ENCODE results near the gene MT1X. TPM values are rescaled to one million over a fixed set of nuclear protein-coding genes. Genes with fewer than 3 reads are reported as not detected.

Gene MT1X
- total RNA-seq, 2 donors from 2014 or later, result 1.5 to 8.8 TPM

DNA sequence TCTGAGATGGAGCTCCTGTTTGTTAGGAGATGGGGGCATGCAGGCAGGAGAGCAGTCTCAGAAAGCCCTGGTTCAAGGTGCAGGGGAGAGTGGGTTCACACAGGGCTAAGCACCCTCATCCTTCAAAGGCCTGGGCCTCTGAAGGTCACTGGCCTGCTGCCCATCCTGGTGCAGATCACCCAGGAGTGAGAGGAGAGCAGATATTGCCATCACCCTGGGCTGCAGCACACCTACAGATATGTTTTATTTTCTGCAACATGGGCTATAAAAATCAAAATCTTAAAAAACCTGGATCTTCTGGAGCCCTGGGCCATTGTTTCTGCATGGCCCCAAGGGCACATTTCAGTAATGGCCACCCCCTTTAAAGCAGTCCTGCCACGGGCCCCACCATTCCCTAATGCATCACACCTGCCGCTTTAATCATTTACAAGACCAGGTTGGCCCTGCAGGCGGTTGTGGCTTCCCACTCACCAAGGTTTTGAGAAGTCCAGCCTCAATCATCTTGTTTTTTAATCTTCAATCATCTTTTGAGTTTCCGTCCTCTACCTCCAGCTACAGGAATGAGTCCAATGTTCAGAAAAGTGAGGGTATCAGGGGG is 27.3 kb downstream of the MT1X start:
- no peak overlapping the region for H3K27ac Mint-ChIP-seq
- H3K4me3 ChIP-seq (ENCODE audit: low read length), result no peak overlapping the region
- no peak overlapping the region for H3K4me3 Mint-ChIP-seq
- no peak overlapping the region for H3K9ac ChIP-seq (ENCODE audit: extremely low read depth, low read length, poor library complexity, severe bottlenecking)
- no peaks in the 10 kb centered on the region for H3K36me3 ChIP-seq (ENCODE audit: control insufficient read depth, insufficient read depth, low read length)
- H3K27me3 Mint-ChIP-seq (ENCODE audit: insufficient read depth), result peaks cover 6% of the 10 kb centered on the region
- H3K27me3 ChIP-seq (ENCODE audit: control insufficient read depth, insufficient read depth, low read length, poor library complexity, severe bottlenecking), result no peaks in the 10 kb centered on the region
- no peaks in the 10 kb centered on the region for H3K36me3 Mint-ChIP-seq (ENCODE audit: low read depth)
- TF ChIP-seq, protein P1, sequence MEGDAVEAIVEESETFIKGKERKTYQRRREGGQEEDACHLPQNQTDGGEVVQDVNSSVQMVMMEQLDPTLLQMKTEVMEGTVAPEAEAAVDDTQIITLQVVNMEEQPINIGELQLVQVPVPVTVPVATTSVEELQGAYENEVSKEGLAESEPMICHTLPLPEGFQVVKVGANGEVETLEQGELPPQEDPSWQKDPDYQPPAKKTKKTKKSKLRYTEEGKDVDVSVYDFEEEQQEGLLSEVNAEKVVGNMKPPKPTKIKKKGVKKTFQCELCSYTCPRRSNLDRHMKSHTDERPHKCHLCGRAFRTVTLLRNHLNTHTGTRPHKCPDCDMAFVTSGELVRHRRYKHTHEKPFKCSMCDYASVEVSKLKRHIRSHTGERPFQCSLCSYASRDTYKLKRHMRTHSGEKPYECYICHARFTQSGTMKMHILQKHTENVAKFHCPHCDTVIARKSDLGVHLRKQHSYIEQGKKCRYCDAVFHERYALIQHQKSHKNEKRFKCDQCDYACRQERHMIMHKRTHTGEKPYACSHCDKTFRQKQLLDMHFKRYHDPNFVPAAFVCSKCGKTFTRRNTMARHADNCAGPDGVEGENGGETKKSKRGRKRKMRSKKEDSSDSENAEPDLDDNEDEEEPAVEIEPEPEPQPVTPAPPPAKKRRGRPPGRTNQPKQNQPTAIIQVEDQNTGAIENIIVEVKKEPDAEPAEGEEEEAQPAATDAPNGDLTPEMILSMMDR (conservative IDR thresholded peaks at IDR 0.05), result no peak
- no peaks in the 10 kb centered on the region for H3K9me3 ChIP-seq (ENCODE audit: control insufficient read depth, low read length)
- no peaks in the 10 kb centered on the region for H3K4me1 ChIP-seq (ENCODE audit: control insufficient read depth, insufficient read depth, low read length)
- no peaks in the 10 kb centered on the region for H3K9me3 Mint-ChIP-seq
- peaks cover 11% of the 10 kb centered on the region for H3K4me1 Mint-ChIP-seq
- no peak for DNase-seq
- 84% methylated on average over 4 of the region's 4 CpGs; no CpG with 5 or more reads in 1 of the 2 experiments for WGBS, 2 experiments (ENCODE audit: insufficient coverage in 1 of 2, insufficient read length in 1 of 2)
- no peak overlapping the region for H3K27ac ChIP-seq (ENCODE audit: low read depth, low read length)

DNA sequence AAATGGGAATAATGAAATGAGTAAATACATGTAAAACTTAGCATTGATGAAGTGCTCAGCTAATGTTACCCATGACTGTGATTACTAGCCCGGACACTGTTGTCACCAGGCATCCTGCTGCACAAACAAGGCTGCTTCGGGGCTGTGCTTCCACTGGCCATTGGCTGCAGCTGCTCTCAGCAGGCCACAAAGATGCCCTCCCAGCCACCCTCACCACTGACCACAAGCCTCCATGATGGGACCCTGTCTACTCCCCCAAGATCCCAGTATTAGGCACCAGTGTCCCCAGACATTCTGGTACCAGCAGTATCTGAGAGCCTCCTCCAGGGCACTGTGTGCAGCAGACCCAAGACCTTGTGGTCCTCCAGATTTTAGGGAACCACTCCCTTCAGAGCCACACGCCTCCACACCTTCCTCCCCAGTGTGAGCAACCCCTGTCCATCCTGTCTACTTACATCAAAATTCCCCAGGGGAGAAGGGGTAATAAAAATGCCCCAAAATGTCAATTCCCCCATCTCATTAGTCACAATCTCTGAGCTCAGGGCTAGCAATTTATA is 28.0 kb downstream of the MT1X start:
- no peak for DNase-seq
- Mint-ChIP-seq H3K27ac (no peak overlapping the region), H3K4me1 (peaks cover 11% of the 10 kb centered on the region), H3K27me3 (ENCODE audit: insufficient read depth) (peaks cover 6% of the 10 kb centered on the region), H3K4me3 (no peak overlapping the region), H3K36me3 (ENCODE audit: low read depth) (no peaks in the 10 kb centered on the region), H3K9me3 (no peaks in the 10 kb centered on the region)
- Histone ChIP-seq H3K27me3 (ENCODE audit: control insufficient read depth, insufficient read depth, low read length, poor library complexity, severe bottlenecking) (no peaks in the 10 kb centered on the region), H3K36me3 (ENCODE audit: control insufficient read depth, insufficient read depth, low read length) (no peaks in the 10 kb centered on the region), H3K9me3 (ENCODE audit: control insufficient read depth, low read length) (no peaks in the 10 kb centered on the region), H3K4me3 (ENCODE audit: low read length) (no peak overlapping the region), H3K27ac (ENCODE audit: low read depth, low read length) (no peak overlapping the region), H3K9ac (ENCODE audit: extremely low read depth, low read length, poor library complexity, severe bottlenecking) (no peak overlapping the region), H3K4me1 (ENCODE audit: control insufficient read depth, insufficient read depth, low read length) (no peaks in the 10 kb centered on the region)
- 87 to 89% methylated on average over 3 of the region's 3 CpGs for WGBS, 2 experiments (ENCODE audit: insufficient coverage in 1 of 2, insufficient read length in 1 of 2)
- TF ChIP-seq, protein P1 (conservative IDR thresholded peaks at IDR 0.05), result no peak

DNA sequence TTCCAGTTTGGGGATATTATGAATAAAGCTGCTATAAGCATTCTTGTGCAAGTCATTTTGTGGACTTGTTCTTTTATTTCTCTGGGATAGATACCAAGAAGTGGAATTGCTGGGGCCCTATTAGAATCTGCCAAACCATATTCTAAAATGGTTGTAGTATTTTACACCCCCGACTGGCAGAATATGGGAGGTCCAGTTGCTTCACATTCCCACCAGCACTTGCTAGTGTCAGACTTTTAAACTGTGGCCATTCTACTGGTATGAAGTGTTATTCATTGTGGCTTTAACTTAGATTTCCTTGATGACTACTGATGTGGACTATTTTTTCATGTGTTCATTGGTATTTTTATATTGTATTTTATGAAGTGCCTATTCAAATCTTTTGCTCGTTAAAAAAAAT is 29.6 kb downstream of the MT1X start:
- WGBS, 2 experiments (ENCODE audit: insufficient coverage in 1 of 2, insufficient read length in 1 of 2), result 91 to 100% methylated on average over 2 of the region's 2 CpGs
- H3K27ac Mint-ChIP-seq, result no peak overlapping the region

More for the DNA sequence above, 29.6 kb downstream of the MT1X start:
- Histone ChIP-seq H3K27me3 (ENCODE audit: control insufficient read depth, insufficient read depth, low read length, poor library complexity, severe bottlenecking) (no peaks in the 10 kb centered on the region), H3K36me3 (ENCODE audit: control insufficient read depth, insufficient read depth, low read length) (no peaks in the 10 kb centered on the region), H3K4me3 (ENCODE audit: low read length) (no peak overlapping the region), H3K9me3 (ENCODE audit: control insufficient read depth, low read length) (no peaks in the 10 kb centered on the region), H3K4me1 (ENCODE audit: control insufficient read depth, insufficient read depth, low read length) (no peaks in the 10 kb centered on the region), H3K9ac (ENCODE audit: extremely low read depth, low read length, poor library complexity, severe bottlenecking) (no peak overlapping the region), H3K27ac (ENCODE audit: low read depth, low read length) (no peak overlapping the region)
- H3K27me3 Mint-ChIP-seq (ENCODE audit: insufficient read depth), result peaks cover 7% of the 10 kb centered on the region
- TF ChIP-seq, protein P1 (conservative IDR thresholded peaks at IDR 0.05), result no peak
- H3K4me1 Mint-ChIP-seq, result peaks cover 11% of the 10 kb centered on the region
- DNase-seq, result no peak
- no peaks in the 10 kb centered on the region for H3K9me3 Mint-ChIP-seq
- no peaks in the 10 kb centered on the region for H3K36me3 Mint-ChIP-seq (ENCODE audit: low read depth)
- H3K4me3 Mint-ChIP-seq, result no peak overlapping the region

Measured in endodermal cell (in vitro differentiated cells).